Measurements from ENCODE around the gene CD2AP.

The CD2AP gene

DNA sequence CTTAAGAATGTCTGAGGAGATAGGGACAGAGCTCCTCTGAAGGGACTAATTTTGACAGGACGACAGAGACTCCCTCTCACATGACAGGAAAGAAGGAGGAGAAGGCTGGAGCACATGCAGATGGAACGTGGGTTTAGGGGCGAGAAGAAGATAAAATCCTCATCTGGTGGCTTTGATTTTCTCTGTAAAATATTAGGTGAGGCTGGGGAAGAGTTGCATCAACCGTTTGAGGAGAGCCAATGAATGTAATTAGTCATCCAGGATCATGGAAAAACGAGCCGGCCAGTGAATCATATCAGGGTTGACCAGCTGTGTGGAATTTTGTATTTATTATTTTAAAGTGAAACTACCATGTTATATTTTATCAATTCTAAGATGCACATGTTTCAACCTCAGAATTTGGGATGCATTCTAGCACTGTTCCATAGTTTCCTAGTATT is 173.9 kb downstream of the CD2AP start:
- TF ChIP-seq, protein P1, sequence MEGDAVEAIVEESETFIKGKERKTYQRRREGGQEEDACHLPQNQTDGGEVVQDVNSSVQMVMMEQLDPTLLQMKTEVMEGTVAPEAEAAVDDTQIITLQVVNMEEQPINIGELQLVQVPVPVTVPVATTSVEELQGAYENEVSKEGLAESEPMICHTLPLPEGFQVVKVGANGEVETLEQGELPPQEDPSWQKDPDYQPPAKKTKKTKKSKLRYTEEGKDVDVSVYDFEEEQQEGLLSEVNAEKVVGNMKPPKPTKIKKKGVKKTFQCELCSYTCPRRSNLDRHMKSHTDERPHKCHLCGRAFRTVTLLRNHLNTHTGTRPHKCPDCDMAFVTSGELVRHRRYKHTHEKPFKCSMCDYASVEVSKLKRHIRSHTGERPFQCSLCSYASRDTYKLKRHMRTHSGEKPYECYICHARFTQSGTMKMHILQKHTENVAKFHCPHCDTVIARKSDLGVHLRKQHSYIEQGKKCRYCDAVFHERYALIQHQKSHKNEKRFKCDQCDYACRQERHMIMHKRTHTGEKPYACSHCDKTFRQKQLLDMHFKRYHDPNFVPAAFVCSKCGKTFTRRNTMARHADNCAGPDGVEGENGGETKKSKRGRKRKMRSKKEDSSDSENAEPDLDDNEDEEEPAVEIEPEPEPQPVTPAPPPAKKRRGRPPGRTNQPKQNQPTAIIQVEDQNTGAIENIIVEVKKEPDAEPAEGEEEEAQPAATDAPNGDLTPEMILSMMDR (IDR thresholded peaks at IDR 0.05) = no peak
- intact Hi-C loops (cut with DNase I; ENCODE audit: low total_unique reads) = no loop called here
- Histone ChIP-seq H3K4me3 (no peak overlapping the region), H3K27me3 (no peaks in the 10 kb centered on the region), H3K9me3 (no peaks in the 10 kb centered on the region), H3K27ac (no peak overlapping the region), H3K4me1 (no peaks in the 10 kb centered on the region), H3K36me3 (no peaks in the 10 kb centered on the region)
- no peak for DNase-seq

DNA sequence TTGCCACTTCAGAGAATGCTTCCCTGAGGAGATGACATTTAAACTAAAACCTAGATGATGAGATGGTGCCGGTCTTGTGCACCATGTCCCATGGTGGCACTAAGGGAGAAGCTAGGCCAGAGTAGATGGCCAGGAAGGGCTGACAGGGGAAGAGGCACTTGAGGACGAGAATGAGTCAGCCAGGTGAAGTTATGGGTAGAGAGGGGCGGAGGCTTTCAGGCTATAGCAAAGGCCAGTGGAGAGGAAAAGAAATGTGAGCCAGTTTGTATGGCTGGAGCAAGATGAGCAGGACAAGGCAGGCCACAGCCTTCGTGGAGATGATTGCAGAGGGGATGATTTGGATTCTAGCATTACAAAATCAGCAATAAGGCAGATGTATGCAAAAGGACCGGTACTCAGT is 176.1 kb downstream of the CD2AP start:
- no peak for DNase-seq
- Histone ChIP-seq H3K9me3 (no peaks in the 10 kb centered on the region), H3K27me3 (no peaks in the 10 kb centered on the region), H3K36me3 (no peaks in the 10 kb centered on the region), H3K4me1 (no peaks in the 10 kb centered on the region), H3K4me3 (no peak overlapping the region), H3K27ac (no peak overlapping the region)
- intact Hi-C loops (cut with DNase I; ENCODE audit: low total_unique reads) = no loop called here
- TF ChIP-seq, protein P1 (IDR thresholded peaks at IDR 0.05) = no peak

DNA sequence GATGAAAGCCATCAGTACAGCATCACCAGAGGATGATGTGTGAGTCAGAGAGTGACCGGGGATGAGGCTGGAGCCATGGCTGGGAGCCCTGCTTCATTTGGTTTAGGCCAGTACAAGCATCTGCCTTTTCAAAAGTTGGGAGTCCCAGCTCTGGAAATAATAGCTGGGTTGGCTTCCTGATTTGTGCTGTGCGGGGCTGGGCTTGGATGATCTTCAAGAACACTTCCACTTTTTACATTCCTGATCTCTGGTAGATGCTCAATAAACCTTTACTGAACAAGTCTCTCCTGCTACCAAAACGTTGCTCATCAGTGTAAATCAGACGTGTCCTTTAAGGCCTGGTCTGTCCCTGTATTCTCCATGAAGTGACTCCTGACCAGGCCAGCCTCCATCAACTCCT is 176.7 kb downstream of the CD2AP start:
- no peaks in the 10 kb centered on the region for H3K4me1 ChIP-seq
- no peak overlapping the region for H3K4me3 ChIP-seq
- no peaks in the 10 kb centered on the region for H3K36me3 ChIP-seq
- TF ChIP-seq, protein P1 (IDR thresholded peaks at IDR 0.05) = no peak
- no peak for DNase-seq
- no peak overlapping the region for H3K27ac ChIP-seq
- no peaks in the 10 kb centered on the region for H3K9me3 ChIP-seq
- intact Hi-C loops (cut with DNase I; ENCODE audit: low total_unique reads) = no loop called here
- H3K27me3 ChIP-seq = no peaks in the 10 kb centered on the region

DNA sequence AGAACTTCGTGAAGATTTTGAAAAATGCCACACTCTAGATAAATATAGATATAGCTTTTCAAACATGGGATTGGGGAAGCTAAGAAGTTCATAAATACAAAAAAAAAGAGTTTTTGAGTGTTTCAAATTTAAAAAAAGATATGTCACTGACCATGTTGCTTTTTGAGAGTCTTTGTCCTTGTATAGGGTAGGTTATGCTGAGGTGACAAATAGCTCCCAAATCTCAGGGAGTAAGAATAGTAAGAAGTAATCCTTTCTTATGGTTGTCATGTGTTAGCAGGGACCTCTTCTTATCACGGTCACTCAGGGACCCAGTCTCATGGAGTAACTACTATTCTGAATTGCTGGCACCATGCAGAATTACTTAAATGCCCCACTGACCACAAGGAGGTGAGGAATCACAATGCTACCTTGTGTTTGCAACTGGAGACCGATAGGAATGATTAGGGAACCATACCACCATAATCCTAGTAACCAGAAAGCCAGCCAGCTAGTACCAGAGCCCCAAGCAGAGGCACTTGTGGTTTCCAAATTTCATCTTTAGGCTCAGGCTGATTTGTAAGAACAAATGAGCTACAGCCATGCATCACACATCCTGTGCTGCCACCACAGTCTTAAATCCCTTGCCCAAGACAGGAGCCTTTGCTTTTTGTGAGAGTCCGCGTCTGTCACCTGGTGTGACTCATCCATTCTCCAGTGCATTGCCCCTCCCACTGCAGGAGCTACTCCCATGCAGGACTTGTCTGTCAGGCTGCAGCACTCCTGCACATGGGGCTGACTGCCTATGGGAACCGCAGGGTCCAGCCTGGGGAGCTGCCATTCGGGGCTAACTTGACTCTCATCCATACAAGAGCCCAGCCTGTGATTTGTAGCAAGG is 178.4 kb downstream of the CD2AP start:
- TF ChIP-seq, protein P1 (IDR thresholded peaks at IDR 0.05) = no peak
- no peak overlapping the region for H3K27ac ChIP-seq
- no peak overlapping the region for H3K4me3 ChIP-seq
- H3K36me3 ChIP-seq = no peaks in the 10 kb centered on the region
- H3K27me3 ChIP-seq = no peaks in the 10 kb centered on the region
- no peaks in the 10 kb centered on the region for H3K9me3 ChIP-seq
- intact Hi-C loops (cut with DNase I; ENCODE audit: low total_unique reads) = no loop called here
- H3K4me1 ChIP-seq = no peaks in the 10 kb centered on the region
- DNase-seq = no peak

DNA sequence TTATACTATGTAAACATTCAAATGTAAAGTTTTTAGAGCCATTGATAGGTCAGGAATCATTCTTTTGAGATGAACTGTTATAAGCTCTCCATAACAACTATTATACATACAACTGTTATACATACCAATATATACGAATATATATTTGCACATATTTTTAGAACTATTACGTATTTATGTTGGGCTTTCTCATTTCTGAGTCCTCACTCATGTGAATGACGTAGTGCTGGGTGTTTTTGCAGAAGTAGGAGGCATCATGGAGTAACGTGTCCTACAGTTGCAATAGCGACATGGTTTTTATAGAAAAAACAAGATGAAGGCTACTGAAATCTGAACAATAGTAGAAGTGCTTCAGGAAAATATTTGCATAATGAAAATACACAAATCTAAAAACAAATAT is 184.4 kb downstream of the CD2AP start:
- Histone ChIP-seq H3K36me3 (no peaks in the 10 kb centered on the region), H3K27me3 (peaks cover 0 to 4% of the 10 kb centered on the region in 2 donors), H3K4me1 (no peaks in the 10 kb centered on the region), H3K27ac (no peak overlapping the region), H3K9me3 (no peaks in the 10 kb centered on the region), H3K4me3 (no peak overlapping the region)
- TF ChIP-seq, protein P1 (IDR thresholded peaks at IDR 0.05) = no peak
- no peak for DNase-seq
- intact Hi-C loops (cut with DNase I; ENCODE audit: low total_unique reads) = no loop called here

All from tibial artery (tissue), 4 donors.